ENCODE measurements around the gene SH3RF1.

Gene SH3RF1

DNA sequence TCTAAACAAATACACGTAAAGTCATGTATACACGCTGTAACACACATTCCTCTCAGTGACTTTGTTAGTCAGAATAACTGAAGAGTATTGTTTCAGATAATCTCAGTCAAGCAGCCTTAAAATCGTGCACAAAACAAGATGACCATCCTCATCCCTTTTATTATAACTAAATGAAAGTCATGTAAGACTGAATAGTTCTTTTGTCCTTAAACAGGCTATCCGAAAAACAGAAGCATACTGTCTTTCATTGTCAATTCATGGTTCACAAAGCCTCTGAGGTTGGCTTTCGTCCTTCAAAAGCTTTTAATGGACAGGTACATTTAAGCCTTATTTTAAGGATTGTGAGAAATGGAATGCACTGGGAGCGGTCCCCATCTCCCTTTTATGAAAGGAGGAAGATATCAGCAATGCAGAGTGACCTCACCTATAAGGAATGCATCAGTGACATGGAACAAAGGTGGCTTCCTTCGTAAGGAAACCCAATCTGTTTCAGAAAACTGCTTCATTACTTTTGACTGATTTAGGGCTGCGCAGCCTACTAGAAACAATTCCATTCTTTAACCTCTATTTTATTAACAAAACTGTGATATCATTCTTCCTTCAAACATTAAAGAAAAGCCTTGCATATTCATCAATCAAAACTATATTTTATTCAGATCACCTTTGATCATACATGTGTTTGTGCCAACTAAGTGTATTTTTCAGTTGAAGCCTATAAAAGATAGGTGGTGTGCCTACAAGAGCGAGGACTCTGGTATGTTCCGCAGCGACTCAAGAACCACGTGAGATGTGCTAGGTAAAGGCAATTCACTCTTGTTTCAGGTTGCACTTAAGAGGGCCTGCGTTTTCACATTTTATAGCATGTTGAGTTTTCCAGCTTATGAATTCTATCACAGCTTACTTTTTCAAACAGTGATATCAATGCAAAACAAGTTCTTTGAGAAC is 19.2 kb downstream of the SH3RF1 start:
- DNase-seq (ENCODE audit: low spot score) = peak; percentile 45

DNA sequence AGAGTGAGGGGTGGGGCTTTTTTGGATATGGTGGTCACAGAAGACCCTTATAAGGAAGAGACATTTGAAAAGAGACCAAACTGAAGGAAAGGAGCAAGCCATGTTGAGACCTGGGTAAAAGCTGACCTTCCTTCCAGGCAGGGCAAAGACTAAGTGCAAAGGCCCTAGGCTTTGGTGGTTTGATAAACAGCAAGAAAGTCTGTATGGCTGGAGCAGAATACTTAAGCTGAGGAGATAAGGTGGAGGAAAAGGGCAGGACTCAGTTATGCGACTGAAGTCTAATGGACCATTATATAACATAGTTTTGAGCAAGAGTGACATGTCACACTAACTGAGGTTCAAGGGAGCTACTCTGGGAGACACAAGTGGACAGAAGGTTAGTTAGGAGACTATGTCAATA is 20.0 kb downstream of the SH3RF1 start:
- DNase-seq (ENCODE audit: low spot score) = no peak

DNA sequence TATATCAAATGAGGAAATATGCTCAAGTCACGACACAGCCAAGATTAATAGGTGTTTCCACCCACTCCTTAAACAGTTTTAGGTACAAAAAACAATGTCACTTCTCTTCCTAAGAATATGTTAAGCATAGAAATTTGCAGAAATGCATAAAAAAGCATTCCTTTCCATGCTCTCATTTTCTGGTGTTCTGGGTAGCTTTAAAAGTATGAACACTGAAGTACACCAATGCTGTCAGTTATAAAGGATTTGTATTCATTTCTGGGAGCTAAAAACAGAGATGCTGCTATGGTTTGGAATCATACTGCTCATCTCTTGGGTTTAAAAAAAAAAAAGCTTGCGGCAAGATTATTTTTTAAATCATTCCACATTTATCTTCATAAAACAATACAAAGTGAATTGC is 20.8 kb downstream of the SH3RF1 start:
- no peak for DNase-seq (ENCODE audit: low spot score)

- no peak for DNase-seq (ENCODE audit: low spot score)
Measured at GRCh38 chr4:169249214-169249973, 21.4 kb downstream of the SH3RF1 start.

DNA sequence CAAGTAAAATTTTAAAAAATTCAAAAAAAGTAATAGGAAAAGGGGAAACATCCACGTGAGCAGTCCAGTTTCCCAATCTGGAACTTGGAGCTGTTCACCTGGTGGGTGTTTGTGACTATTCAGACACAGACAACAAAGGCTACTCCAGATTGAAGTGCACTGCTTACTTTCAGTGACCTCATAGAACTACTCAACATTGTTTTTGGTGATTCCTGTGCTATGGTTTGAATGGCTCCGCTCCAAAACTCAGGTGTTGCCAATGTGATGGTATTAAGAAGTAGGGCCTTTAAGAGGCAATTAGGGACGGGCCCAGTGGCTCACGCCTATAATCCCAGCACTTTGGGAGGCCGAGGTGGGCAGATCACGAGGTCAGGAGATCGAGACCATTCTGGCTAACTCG is 22.1 kb downstream of the SH3RF1 start:
- no peak for DNase-seq (ENCODE audit: low spot score)

DNA sequence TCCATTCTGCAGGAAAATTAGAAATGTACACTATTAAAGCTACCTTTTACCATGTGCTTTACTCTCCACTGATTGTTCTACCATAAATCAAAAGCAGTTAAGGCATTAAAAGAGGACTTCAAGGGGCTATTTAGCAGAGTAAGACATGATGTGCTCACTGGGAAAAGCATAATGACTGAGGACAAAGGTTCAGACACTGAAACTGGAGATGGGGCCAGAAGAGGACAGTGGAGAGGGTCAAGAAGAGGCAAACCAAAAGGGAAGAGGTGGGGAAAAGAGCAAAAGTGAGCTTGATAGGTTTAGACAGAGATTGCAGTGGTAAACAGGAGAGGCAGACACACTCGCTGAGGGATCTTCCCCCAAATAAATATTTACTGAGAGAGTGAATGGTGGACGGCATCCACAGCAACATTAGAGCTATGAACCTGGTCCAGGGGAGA is 23.8 kb downstream of the SH3RF1 start:
- DNase-seq (ENCODE audit: low spot score) = no peak

DNA sequence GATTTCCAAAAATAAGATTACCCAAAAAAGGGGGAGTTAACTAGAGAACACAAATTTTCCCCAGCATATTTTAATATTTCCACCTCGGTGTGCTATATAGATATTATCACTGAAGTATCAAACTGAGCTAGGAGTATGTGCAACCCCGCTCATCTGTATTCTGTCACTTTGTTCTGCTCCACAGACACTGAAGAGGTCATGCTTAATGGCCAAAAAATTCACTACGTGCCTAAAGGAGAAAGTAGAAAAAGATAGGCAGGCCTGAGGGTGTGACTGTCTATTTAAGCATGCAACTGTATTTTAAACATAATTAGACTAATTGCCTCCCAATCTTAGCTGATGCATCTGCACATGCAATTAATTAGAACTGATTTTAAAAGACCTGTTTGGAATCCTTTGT is 24.5 kb downstream of the SH3RF1 start:
- no peak for DNase-seq (ENCODE audit: low spot score)

GRCh38 chr4:169245061-169245460 is 25.7 kb downstream of the SH3RF1 start:
- no peak for DNase-seq (ENCODE audit: low spot score)

- no peak for DNase-seq (ENCODE audit: low spot score)
Measured at GRCh38 chr4:169243825-169244609, 26.7 kb downstream of the SH3RF1 start.

- DNase-seq (ENCODE audit: low spot score) = no peak
Measured at GRCh38 chr4:169241464-169241863, 29.3 kb downstream of the SH3RF1 start.

GRCh38 chr4:169239221-169239905 is 31.4 kb downstream of the SH3RF1 start:
- no peak for DNase-seq (ENCODE audit: low spot score)

GRCh38 chr4:169238445-169238844 is 32.3 kb downstream of the SH3RF1 start:
- DNase-seq (ENCODE audit: low spot score) = no peak

DNA sequence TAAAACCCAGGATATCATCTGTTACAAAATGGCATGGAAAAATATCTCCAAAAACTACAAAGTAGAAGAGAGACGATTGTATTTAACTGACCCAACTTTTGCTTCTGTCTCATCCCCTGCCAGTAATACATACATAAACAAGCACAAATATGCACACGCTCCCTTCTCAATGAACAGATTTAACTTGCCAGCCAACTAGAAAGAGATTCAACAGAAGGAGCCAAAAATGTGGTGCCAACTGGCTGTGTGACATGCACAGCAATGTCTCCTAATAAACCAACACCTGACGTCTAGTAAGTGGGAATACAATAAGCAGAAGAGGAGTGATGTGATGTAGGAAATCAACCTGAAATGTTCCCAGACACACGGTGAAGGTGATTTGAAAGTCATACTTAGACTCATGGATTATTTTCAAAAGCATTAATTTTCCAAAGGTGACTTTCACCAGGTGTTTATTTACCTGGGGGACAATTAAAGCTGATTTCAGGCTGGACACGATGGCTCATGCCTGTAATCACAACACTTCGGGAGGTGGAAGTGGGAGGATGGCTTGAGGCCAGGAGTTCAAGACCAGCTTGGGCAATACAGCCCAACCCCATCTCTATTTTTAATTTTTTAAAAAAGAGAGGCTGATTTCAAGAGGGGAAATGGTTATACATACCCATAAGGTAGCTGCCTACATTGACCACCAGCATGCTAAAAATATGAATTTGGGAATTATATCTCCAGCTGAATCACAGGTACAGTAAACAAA is 33.7 kb downstream of the SH3RF1 start:
- DNase-seq (ENCODE audit: low spot score) = no peak

DNA sequence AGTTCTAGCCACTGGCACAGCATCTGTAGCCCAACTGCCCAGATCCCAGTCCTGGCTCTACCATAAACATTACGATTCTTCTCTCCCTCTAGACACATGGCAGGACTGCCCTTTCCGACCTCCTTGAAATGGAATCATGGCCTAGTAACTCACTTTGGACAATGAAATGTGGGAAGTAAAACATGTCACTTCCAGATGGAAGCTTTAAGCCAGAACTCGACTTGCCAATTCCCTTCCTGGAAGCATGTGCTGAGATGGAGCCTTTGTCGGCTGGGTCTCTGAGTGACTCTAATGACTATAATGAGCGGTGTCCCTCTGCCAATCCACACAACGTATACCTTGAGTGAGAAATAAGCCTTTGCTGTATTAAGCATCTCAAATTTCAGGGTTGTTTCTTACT is 34.7 kb downstream of the SH3RF1 start:
- no peak for DNase-seq (ENCODE audit: low spot score)

DNA sequence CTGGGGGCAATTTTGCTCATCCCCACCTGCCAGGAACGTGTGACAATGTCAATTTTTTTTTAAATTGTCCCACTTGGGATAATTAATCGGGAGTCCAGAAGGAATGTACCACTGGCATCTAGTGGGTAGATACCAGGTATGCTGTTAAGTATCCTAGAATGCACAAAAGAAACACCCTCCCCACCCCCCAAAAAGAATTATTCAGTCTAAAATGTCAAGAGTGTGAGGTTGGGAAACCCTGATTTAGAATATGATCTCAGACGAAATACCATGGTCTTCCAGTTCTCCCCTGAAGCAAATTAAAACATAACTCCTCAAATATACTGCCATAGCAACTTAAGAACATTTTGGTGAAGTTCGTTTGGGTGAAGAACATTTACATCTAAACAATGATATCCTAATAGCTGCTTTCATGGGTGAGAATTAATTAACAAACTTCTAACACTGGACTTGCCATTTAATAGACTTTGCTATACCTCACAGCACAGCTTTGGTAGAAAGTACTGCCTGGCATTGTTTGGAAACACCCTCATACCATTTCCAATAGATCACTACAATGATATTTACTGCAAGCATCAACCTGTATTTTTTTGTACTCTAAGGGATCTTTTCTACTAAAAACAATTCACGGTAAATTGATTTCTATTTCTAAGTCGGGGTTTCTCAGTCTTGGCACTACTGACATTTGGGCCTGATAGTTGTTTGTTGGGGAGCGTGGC is 36.5 kb downstream of the SH3RF1 start:
- DNase-seq (ENCODE audit: low spot score) = no peak

- no peak for DNase-seq (ENCODE audit: low spot score)
Measured at GRCh38 chr4:169233691-169234090, 37.1 kb downstream of the SH3RF1 start.

- DNase-seq (ENCODE audit: low spot score) = no peak
Measured at GRCh38 chr4:169231647-169232262, 39.0 kb downstream of the SH3RF1 start.

DNA sequence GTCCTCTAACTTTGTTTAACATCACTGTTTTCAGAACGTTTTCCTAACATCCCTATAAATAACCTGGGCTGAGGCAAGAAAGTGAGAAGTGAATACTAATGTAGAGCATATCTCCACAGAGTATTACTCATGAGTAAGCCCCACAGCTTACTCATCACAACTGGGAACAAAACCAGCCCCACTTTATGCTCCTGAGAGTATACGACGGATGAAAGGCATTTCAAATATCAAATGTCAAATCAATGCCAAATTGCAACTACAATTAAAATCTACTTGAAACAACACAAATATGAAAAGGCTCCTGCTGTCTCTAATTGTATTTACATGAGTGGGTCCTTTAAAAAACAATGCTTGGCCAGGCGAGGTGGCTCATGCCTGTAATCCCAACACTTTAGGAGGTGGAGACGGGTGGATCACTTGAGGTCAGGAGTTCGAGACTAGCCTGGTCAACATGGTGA is 41.2 kb downstream of the SH3RF1 start:
- peak; percentile 78 for DNase-seq (ENCODE audit: low spot score)

DNA sequence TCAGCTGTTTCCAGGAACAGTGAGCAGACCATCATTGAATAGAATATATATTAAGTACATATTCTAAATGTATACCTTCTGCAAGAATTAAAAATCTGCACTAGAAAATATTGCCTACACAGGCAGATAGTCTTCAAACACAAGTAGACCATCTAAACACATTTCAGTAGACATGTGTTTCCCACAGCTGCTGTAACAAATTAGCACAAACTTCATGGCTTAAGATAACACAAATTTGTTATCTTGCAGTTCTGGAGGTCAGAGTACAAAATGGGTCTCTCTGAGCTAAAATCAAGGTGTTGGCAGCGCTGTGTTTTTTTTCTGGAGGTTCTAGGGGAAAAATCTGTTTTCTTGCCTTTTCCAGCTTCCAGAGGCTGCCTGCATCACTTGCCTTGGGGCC is 42.7 kb downstream of the SH3RF1 start:
- DNase-seq (ENCODE audit: low spot score) = no peak

DNA sequence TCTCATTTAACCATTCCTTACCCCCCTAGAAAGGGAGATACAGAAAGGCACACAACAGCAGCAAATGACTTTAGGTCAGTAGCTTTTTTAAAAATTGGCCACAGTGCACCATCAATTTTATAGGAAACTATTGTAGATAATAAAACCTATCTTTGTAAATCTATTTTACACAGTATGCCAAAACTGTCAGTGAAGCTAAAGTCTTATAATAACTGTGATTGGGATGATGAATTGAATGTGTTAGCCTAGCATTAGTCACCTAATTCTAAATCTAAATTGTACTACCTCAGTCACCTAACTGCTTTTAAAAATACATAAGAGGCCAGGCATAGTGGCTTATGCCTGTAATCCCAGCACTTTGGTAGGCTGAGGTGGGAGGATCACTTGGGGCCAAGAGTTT is 44.2 kb downstream of the SH3RF1 start:
- DNase-seq (ENCODE audit: low spot score) = no peak
